ENCODE measurements around the gene CYP2U1. TPM values are rescaled to one million over a fixed set of nuclear protein-coding genes. Genes with fewer than 3 reads are reported as not detected.

The CYP2U1 gene
- total and polyA plus RNA-seq, 2 of the 8 experiments (the other 6 are each of a cell fraction or from before 2014, with no cell fraction given): 3.1 to 5.0 TPM

GRCh38 chr4:107956011-107956410 lies 24.7 kb downstream of the CYP2U1 start:
- H3K18ac ChIP-seq (ENCODE audit: extremely low read depth, low read length): no peak overlapping the region
- H3K4me1 ChIP-seq (replicated peaks in 1 of 4; ENCODE audit: control insufficient read depth in 3 of 4, insufficient read depth in 4 of 4, low read length in 3 of 4): no peaks in the 10 kb centered on the region
- H3K9me3 ChIP-seq (ENCODE audit: insufficient read depth in 2 of 2, low read depth in 1 of 2, low read length in 1 of 2): peaks cover 3 to 10% of the 10 kb centered on the region in 2 experiments; a peak in 3 of 4 replicates
- H2BK5ac ChIP-seq (ENCODE audit: low read depth, low read length): no peak overlapping the region
- no peak overlapping the region for H2BK20ac ChIP-seq (ENCODE audit: low read length)
- no peak overlapping the region for H3K56ac ChIP-seq (replicated peaks; ENCODE audit: insufficient read length, low read depth, low read length)
- no peaks in the 10 kb centered on the region for H3K23me2 ChIP-seq (ENCODE audit: low read depth, low read length)
- FAIRE-seq (no peak), DNase-seq (ENCODE audit: low read depth in 1 of 2, low spot score in 2 of 2) (no peak)
- H4K8ac ChIP-seq (ENCODE audit: extremely low read depth, insufficient read depth, low read length): no peak overlapping the region
- no peak overlapping the region for H3K4me2 ChIP-seq (ENCODE audit: insufficient read depth in 1 of 2, low read depth in 2 of 2, low read length in 2 of 2)
- no peak overlapping the region for H3K9ac ChIP-seq (replicated peaks in 1 of 4; ENCODE audit: extremely low read depth in 1 of 4, low read depth in 3 of 4, low read length in 3 of 4)
- H4K5ac ChIP-seq (ENCODE audit: insufficient read length, low read depth, low read length): no peak overlapping the region
- no peaks in the 10 kb centered on the region for H3K79me1 ChIP-seq (ENCODE audit: low read depth, low read length)
- H4K91ac ChIP-seq (replicated peaks; ENCODE audit: insufficient read length, low read length): no peak overlapping the region
- ChIA-PET CTCF (ENCODE audit: partially characterized antibody) (no interaction called here), POLR2A (ENCODE audit: partially characterized antibody) (no interaction called here)
- no peak overlapping the region for H3K23ac ChIP-seq (ENCODE audit: insufficient read length)
- H3K36me3 ChIP-seq (ENCODE audit: control insufficient read depth in 2 of 4, insufficient read depth in 4 of 4, low read length in 3 of 4): no peaks in the 10 kb centered on the region
- no peaks in the 10 kb centered on the region for H3K79me2 ChIP-seq (ENCODE audit: control insufficient read depth in 1 of 2, insufficient read depth in 2 of 2, low read length in 2 of 2)
- H2BK12ac ChIP-seq (ENCODE audit: low read depth, low read length): no peak overlapping the region
- H3K27ac ChIP-seq (ENCODE audit: low read depth, low read length): no peak overlapping the region
- H3K4me3 ChIP-seq (ENCODE audit: extremely low read depth in 1 of 4, insufficient read depth in 2 of 4, low read depth in 3 of 4, low read length in 4 of 4): no peak overlapping the region
- H3K14ac ChIP-seq (ENCODE audit: insufficient read length): no peak overlapping the region
- H2AK5ac ChIP-seq (ENCODE audit: low read depth, low read length): no peak overlapping the region
- H4K20me1 ChIP-seq (replicated peaks in 1 of 2; ENCODE audit: control insufficient read depth in 1 of 2, insufficient read depth in 2 of 2, low read length in 2 of 2): no peaks in the 10 kb centered on the region
- 95% methylated on average over 1 of the region's 1 CpG; no CpG with 5 or more reads in 1 of the 2 experiments for WGBS, 2 experiments (ENCODE audit: extremely low coverage in 1 of 2, insufficient coverage in 1 of 2, insufficient read length in 1 of 2, insufficient replicate concordance in 2 of 2, low coverage in 1 of 2, low lambda C conversion rate in 2 of 2, missing lambda C conversion rate in 1 of 2)
- no peak overlapping the region for H2BK15ac ChIP-seq (ENCODE audit: low read length)
- no peak overlapping the region for H3K4ac ChIP-seq (replicated peaks; ENCODE audit: insufficient read length, low read depth, low read length)
- no peaks in the 10 kb centered on the region for H3K27me3 ChIP-seq (replicated peaks in 1 of 4; ENCODE audit: control insufficient read depth in 3 of 4, extremely low read depth in 1 of 4, insufficient read depth in 3 of 4, low read length in 3 of 4)
- no peak overlapping the region for H2AFZ ChIP-seq (ENCODE audit: low read length)
- H2BK120ac ChIP-seq (replicated peaks; ENCODE audit: low read depth, low read length): no peak overlapping the region
- TF ChIP-seq EGR1 (IDR thresholded peaks at IDR 0.05; ENCODE audit: borderline replicate concordance, low read depth, low read length) (no peak), SP2 (IDR thresholded peaks at IDR 0.05; ENCODE audit: low read length) (no peak), NRF1 (IDR thresholded peaks at IDR 0.05; ENCODE audit: low read depth, low read length) (no peak), BRCA1 (IDR thresholded peaks at IDR 0.05; ENCODE audit: low read depth, low read length) (no peak), CHD2 (IDR thresholded peaks at IDR 0.05; ENCODE audit: low read length) (no peak), RAD21 (IDR thresholded peaks at IDR 0.05 in 1 of 2, conservative IDR thresholded peaks at IDR 0.05 in 1 of 2; ENCODE audit: low read depth in 2 of 2, low read length in 2 of 2) (no peak), USF2 (IDR thresholded peaks at IDR 0.05; ENCODE audit: low read length) (no peak), TCF12 (IDR thresholded peaks at IDR 0.05; ENCODE audit: low read depth, low read length) (no peak), TBP (IDR thresholded peaks at IDR 0.05; ENCODE audit: low read depth, low read length) (no peak), FOSL1 (IDR thresholded peaks at IDR 0.05; ENCODE audit: insufficient read depth, low read depth, low read length) (no peak)
- TF ChIP-seq, protein P1, sequence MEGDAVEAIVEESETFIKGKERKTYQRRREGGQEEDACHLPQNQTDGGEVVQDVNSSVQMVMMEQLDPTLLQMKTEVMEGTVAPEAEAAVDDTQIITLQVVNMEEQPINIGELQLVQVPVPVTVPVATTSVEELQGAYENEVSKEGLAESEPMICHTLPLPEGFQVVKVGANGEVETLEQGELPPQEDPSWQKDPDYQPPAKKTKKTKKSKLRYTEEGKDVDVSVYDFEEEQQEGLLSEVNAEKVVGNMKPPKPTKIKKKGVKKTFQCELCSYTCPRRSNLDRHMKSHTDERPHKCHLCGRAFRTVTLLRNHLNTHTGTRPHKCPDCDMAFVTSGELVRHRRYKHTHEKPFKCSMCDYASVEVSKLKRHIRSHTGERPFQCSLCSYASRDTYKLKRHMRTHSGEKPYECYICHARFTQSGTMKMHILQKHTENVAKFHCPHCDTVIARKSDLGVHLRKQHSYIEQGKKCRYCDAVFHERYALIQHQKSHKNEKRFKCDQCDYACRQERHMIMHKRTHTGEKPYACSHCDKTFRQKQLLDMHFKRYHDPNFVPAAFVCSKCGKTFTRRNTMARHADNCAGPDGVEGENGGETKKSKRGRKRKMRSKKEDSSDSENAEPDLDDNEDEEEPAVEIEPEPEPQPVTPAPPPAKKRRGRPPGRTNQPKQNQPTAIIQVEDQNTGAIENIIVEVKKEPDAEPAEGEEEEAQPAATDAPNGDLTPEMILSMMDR (IDR thresholded peaks at IDR 0.05; ENCODE audit: control extremely low read depth in 1 of 3, insufficient read depth in 1 of 3, low read depth in 1 of 3, low read length in 3 of 3): no peak

All from H1 (cell line).